LNCAP (cell line): Measurements from ENCODE around the gene FKBP8.

ENCODE experiments used
- TF ChIP-seq, protein P1 (sequence below): fragments of 450-650 bp; IDR thresholded peaks from 2 replicates; pipeline ENCODE4 v1.5.1; 2017; ENCODE audit warnings: mild to moderate bottlenecking

FKBP8 gene

GRCh38 chr19:18536475-18536874 lies 6.9 kb downstream of the FKBP8 start:
- TF ChIP-seq, protein P1, sequence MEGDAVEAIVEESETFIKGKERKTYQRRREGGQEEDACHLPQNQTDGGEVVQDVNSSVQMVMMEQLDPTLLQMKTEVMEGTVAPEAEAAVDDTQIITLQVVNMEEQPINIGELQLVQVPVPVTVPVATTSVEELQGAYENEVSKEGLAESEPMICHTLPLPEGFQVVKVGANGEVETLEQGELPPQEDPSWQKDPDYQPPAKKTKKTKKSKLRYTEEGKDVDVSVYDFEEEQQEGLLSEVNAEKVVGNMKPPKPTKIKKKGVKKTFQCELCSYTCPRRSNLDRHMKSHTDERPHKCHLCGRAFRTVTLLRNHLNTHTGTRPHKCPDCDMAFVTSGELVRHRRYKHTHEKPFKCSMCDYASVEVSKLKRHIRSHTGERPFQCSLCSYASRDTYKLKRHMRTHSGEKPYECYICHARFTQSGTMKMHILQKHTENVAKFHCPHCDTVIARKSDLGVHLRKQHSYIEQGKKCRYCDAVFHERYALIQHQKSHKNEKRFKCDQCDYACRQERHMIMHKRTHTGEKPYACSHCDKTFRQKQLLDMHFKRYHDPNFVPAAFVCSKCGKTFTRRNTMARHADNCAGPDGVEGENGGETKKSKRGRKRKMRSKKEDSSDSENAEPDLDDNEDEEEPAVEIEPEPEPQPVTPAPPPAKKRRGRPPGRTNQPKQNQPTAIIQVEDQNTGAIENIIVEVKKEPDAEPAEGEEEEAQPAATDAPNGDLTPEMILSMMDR: no peak

- TF ChIP-seq, protein P1: no peak
Measured at GRCh38 chr19:18533058-18533457, 10.3 kb downstream of the FKBP8 start.

DNA sequence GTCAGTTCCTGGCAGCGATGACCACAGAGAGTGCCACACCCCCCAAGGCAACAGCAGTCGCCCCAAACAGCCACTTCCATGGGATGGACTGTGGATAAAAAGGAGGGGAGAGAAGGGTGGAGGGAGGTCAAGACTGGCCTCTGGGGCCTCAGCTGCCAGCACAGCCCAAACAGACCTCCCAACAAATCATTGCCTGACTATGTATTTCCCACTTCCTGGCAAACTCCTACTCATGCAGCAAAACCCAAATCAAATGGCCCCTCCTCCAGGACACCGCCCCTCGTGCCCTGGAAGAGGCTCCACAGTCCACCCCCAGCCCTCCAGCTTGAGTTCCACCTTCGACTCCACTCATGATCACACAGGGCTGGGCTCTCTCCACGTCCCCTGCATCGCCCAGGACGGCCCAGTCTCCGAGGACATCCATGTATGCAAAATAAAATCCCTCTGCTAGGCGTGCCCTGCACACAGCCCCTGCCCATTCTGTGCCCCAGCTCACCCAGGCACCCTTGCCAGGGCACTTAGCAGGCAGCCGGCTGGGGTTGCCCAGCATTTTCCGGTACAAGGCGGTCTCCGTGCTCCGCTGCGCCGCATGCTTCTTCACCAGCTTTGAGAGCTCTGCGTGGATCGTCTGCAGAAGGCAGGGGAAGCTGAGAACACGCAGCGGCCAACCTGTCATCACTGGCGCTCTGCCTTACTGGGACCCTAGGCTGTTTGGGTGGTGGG lies 11.0 kb downstream of the FKBP8 start:
- TF ChIP-seq, protein P1: no peak

GRCh38 chr19:18531485-18531884 lies 11.9 kb downstream of the FKBP8 start:
- TF ChIP-seq, protein P1: no peak

DNA sequence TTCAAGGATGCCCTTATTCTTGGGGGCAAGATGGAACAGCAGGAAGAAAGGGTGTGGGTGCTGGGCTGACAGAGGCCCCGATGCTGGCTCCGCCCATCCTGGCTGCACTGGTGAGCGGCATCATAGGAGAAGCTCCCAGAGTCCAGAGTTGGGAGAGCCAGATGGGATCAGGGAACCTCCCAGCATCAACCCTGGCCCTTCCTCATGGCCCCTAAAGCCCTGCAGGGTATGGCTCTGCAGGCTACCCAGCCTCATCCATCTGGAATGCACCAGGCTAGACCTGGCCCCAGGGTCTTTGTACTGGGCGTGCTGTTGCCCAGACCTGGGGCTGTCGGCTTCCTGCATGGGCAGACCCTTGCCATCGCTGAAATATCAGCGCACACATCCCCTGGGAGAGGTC lies 13.6 kb downstream of the FKBP8 start:
- TF ChIP-seq, protein P1: no peak

DNA sequence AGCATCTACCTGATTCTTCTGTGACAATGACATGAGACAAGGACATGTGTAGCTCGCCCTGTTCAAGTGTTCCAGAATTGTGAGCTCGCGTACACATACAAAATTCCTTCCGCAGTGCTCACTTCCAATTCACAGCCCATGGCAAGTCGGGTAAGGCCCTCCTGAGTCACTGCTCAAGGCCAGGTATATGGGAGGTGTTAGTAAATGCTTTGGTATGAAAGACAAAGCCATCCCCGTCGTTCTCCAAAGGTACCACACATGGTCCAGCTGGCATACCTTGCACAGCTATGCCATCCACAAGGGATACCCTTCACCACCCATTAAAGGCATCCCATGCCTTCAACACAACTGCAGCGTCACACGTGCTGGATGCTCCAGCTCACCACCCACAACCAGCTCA lies 17.1 kb downstream of the FKBP8 start:
- TF ChIP-seq, protein P1: no peak

GRCh38 chr19:18523841-18524240 lies 19.5 kb downstream of the FKBP8 start:
- TF ChIP-seq, protein P1: no peak
